SK-N-DZ (cell line): Measurements from ENCODE around the gene FUCA2. TPM values are rescaled to one million over a fixed set of nuclear protein-coding genes. Genes with fewer than 3 reads are reported as not detected.

Source experiments
- DNase-seq: peaks from one replicate; pipeline ENCODE4 v3.0.0-alpha.2; 2015; ENCODE audit warnings: low spot score
- polyA plus RNA-seq, 2 experiments: library from polyadenylated mRNA; depleted of rRNA; stranded (reverse); fragments of >200 nt; gene quantifications; 2 replicates each; pipeline ENCODE4 v1.2.3, GENCODE V29; 2014

Gene FUCA2, protein sequence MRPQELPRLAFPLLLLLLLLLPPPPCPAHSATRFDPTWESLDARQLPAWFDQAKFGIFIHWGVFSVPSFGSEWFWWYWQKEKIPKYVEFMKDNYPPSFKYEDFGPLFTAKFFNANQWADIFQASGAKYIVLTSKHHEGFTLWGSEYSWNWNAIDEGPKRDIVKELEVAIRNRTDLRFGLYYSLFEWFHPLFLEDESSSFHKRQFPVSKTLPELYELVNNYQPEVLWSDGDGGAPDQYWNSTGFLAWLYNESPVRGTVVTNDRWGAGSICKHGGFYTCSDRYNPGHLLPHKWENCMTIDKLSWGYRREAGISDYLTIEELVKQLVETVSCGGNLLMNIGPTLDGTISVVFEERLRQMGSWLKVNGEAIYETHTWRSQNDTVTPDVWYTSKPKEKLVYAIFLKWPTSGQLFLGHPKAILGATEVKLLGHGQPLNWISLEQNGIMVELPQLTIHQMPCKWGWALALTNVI
- 0.07 TPM in 1 of 2 replicates, not detected in the other for polyA plus RNA-seq (2014; cell fraction: cytosol; rRNA removed)
- not detected in 2 replicates for polyA plus RNA-seq (2014; cell fraction: nucleus; rRNA removed)

DNA sequence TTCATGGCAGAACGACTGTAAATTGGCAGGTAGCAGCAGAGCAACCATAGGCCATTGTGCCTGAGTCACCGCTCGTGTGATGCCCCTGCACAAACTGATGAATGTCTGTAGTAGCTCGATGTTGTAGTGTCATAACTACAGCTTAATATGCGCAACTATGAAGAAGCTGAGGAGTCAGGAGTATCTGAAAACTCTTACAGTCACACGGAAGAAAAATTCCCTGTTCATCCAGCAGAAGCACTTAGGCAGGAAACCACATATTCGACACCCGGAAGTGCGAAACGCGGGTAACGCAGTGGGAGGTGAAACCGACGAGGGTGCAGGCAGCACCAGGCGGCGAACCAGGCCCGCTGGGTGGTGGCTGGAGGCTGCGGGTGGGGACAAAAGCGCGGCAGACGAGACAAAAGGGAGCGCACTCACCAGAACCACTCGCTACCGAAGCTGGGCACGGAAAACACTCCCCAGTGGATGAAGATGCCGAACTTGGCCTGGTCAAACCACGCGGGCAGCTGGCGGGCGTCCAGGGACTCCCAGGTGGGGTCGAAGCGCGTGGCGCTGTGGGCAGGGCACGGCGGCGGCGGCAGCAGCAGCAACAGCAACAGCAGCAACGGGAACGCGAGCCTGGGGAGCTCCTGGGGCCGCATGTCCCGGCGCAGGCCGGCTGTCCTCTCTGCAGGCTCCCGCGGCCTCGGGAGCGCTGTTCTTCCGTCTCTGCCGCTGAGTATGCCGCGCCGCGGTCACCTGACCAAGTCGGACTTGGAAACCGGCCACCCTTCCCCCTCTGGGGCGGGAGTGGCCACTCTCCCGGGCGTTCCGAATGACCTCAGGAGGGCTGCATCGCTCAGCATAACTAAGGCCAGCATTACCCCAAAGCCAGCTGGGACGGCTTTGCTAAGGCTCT is at the start of gene FUCA2:
FUCA2 (minus strand) TSS at position 730 of the 901 bp plus-strand sequence; CDS start at position 644, 86 bp downstream.
- DNase-seq = no peak

- no peak for DNase-seq
Observed at GRCh38 chr6:143561105-143561704, 49.7 kb upstream of the FUCA2 start.

DNA sequence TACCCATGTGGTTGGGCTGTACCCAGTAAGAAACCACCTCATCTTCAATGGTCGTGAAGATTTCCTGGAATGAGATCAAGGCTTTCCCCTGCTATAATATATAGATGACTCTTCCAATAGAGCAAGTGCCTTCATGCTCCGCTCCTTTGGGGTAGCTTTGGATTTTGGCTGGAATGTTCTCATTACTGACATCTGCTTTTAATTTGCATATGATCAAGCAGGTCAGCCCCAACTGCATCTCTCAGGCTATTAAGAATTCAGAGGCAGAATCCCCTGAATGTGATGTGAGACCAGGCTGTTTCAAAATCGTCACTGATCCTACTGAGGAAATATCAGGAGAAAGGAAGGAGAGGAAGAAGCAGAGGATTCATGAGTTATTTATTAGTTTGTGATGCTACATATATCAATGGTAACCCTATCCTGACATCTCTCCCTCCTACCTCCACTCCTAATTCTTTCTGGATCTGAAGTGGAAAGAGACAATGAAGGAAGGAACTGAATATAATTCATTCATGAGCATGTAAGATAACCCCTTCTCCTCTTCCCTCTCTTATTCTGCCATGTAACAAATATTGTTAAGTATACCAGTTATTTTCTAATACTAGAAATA is 47.6 kb upstream of the FUCA2 start:
- DNase-seq = no peak

DNA sequence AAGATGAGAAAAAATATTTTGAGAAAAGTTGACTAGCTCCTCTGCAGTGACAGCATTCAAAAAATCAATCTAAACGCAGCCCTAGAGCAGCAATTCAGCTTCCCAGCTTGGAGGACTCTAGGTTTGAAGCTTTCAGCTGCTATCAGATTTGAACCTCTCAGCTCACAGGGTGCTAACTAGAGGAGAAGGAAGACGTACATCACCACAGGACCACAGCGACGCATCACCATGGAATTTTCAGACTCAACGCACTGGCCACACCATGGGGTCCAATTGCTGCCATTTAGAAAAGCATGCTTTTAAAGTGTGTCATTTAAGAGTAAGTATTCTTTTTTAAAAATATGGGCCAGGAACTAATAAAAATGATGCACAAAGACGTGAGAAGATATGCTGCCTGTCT is 45.0 kb upstream of the FUCA2 start:
- no peak for DNase-seq

DNA sequence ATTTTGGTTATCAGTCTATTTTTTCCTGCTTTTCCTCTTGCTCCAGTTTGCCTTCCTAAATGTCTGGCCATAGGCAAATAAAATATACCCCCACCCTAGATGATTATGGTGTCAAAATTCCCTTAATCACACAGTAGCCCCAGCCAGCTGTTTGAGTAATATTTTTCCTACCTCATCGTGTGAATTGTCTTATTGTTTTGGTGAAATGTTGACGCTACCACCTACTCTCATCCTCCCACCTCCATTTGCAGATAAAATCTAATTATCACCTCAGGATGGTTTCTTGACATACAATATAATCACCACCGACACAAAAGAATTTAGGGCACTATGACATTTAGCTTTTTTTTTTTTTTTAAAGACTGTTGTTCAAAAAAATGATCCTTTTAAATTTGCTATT is 44.1 kb upstream of the FUCA2 start:
- no peak for DNase-seq

GRCh38 chr6:143555071-143555492 is 43.6 kb upstream of the FUCA2 start:
- no peak for DNase-seq

- DNase-seq = no peak
Observed at GRCh38 chr6:143553337-143553736, 41.8 kb upstream of the FUCA2 start.

- no peak for DNase-seq
Observed at GRCh38 chr6:143549949-143550268, 38.4 kb upstream of the FUCA2 start.

DNA sequence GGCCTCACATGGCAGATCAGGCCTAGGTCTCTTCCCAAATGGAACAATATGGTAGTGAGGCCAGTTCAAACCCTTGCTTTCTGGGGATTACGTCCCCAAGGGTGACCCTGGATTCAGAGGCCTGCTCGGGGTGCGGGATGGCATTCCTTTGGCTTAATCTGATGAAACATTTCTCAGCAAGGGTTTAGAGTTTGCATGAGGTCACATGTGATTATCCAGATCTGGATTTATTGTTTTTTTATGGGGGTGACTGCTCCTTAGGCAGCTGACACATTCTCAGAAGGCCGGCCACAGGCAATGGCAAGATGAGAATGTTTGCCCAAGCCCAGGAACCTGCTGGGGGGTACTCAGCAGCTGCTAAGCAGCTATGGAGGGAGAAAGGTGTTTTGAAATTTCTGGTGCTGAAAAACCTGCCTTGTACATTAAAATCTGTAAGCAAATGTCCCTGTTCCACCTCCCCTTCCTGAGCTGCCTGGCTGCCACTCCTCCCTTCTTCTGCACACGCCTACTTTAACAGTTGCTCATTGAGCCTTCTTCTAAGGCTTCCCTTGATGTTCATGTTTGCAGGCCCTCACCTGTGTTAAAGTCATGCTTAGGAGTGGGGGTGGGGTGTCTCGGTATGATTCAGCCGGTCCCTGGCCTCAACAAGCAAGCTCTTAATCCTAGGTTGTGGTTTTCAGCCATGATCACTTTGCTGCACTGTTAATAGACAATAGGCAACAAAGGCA is 37.9 kb upstream of the FUCA2 start:
- no peak for DNase-seq

- DNase-seq = no peak
Observed at GRCh38 chr6:143546599-143546998, 35.1 kb upstream of the FUCA2 start.

DNA sequence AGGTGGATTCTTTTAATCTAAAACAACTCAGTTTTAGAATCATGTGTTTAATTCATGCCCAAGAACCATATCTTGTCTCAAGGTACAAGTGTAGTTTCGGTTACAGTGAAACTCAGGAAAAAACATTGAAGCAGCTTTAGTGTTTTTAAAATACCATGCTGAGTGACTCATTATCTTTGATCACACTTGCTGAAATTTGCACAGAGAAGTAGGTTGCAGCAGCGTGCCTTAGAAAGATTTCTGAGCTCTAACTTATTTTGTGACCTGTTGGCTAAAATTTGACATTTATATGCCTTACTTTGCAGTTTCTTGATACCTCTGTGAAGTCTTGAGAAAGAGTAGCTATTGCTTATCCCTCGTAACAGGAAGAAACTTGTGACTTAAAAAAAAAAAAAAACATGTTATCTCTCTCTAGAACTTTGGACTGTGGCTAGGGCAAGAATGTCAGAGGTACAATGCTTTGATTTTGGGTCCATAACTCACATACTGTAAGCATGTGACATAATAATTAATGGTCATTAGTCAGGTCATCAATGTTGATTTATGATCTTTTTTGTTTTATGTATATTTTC is 34.5 kb upstream of the FUCA2 start:
- no peak for DNase-seq

DNA sequence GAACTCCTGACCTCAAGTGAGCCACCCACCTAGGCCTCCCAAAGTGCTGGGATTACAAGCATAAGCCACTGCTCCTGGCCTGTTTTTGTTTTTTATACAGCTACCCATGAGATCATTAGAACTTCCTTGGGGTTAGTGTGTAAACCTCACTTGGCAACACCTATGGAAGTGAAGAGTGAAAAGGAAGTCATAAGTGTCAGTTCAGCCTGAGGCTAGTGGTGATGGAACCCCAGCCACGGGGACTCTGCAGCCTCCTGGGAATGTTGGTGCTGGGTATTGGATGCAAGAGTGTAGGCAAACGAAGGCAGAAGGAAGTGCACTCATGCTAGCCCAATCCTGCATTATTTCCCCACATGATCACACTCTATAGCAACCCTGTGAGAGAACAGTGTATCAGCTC is 33.6 kb upstream of the FUCA2 start:
- no peak for DNase-seq

DNA sequence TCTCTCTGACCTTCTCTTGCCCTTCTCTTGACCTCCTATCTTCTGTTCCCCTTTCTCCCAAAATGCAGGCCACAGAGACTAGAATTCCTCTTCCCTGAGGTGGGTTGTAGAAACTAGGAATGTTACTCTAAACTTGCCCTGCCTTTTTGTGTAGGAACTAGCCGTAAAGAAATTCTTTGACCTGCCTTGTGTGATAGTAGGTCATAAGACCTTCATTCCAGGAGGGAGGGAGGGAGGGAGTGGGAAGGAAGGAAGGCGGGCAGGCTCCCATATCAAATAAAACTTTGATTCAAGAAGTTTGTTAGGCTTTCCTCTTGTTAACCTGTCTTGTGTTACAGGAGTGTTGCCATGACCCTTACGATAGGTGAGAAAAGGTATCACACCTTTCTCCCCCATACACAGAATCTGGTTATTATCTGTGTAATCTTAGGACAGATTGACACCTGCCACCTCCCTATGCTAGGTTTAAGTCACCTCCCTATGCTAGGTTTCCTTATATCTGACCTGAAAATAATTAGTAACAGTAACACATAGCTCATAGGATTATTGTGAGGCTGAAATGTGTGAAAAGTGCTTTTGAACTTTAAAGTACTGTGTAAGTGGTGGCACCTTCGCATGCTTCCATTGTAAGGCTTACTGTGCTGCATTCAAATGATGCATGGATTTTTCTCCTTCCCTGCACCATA is 32.6 kb upstream of the FUCA2 start:
- no peak for DNase-seq

GRCh38 chr6:143543435-143543834 is 31.9 kb upstream of the FUCA2 start:
- DNase-seq = no peak

GRCh38 chr6:143542888-143543287 is 31.4 kb upstream of the FUCA2 start:
- DNase-seq = no peak

DNA sequence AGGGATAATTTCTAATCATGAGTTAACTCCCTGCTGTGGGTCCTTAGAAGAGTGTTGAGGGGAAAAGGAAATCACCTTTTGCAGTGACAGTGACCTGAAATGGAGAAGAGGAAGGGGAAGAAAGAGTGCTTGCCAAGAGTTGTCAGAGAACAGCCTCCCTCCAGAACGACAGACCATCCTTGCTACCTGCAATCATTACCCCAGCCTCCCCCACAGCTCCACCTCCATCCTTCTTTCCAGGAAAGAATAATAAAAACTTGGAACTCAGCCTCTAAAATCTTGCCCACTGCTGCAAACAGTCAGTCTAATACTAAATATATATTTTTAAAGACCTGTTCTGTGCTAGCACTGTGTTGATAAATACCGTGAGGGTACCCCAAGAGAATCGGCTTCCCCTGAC is 28.7 kb upstream of the FUCA2 start:
- DNase-seq = no peak

- no peak for DNase-seq
Observed at GRCh38 chr6:143539734-143540133, 28.2 kb upstream of the FUCA2 start.

- no peak for DNase-seq
Observed at GRCh38 chr6:143539106-143539505, 27.6 kb upstream of the FUCA2 start.

GRCh38 chr6:143538374-143538773 is 26.9 kb upstream of the FUCA2 start:
- DNase-seq = no peak
